ENCODE data around the gene PLAAT5.

DNA sequence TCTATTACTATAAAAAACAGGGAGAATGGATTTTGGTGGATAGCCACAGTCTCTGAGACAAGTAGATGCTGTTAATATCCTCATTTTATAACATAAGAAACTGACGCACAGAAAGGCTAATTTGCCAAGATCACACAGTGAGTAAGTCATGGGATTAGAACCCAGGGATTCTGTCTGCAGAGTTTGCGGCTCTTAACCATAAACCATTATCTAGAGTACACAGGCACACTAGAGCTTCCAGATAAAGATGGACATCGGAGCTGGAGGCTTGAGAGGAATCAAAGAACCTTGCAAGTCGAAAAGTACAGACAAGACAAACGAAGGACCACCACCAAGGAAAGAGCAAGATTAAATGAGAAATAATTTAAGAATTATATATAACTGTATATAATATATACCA is 26.2 kb upstream of the PLAAT5 start:
- no peak for TF ChIP-seq POLR2A (IDR thresholded peaks at IDR 0.05; ENCODE audit: low read depth, low read length)
- TF ChIP-seq RAD21 (IDR thresholded peaks at IDR 0.05; ENCODE audit: low read length): no peak
- TF ChIP-seq, protein P1, sequence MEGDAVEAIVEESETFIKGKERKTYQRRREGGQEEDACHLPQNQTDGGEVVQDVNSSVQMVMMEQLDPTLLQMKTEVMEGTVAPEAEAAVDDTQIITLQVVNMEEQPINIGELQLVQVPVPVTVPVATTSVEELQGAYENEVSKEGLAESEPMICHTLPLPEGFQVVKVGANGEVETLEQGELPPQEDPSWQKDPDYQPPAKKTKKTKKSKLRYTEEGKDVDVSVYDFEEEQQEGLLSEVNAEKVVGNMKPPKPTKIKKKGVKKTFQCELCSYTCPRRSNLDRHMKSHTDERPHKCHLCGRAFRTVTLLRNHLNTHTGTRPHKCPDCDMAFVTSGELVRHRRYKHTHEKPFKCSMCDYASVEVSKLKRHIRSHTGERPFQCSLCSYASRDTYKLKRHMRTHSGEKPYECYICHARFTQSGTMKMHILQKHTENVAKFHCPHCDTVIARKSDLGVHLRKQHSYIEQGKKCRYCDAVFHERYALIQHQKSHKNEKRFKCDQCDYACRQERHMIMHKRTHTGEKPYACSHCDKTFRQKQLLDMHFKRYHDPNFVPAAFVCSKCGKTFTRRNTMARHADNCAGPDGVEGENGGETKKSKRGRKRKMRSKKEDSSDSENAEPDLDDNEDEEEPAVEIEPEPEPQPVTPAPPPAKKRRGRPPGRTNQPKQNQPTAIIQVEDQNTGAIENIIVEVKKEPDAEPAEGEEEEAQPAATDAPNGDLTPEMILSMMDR (conservative IDR thresholded peaks at IDR 0.05; ENCODE audit: low read depth, low read length): no peak
- no peak for TF ChIP-seq RFX5 (IDR thresholded peaks at IDR 0.05; ENCODE audit: low read depth, low read length)
- no peak for TF ChIP-seq FOS (IDR thresholded peaks at IDR 0.05; ENCODE audit: low read depth, low read length)
- TF ChIP-seq, protein P2, sequence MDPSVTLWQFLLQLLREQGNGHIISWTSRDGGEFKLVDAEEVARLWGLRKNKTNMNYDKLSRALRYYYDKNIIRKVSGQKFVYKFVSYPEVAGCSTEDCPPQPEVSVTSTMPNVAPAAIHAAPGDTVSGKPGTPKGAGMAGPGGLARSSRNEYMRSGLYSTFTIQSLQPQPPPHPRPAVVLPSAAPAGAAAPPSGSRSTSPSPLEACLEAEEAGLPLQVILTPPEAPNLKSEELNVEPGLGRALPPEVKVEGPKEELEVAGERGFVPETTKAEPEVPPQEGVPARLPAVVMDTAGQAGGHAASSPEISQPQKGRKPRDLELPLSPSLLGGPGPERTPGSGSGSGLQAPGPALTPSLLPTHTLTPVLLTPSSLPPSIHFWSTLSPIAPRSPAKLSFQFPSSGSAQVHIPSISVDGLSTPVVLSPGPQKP (IDR thresholded peaks at IDR 0.05; ENCODE audit: borderline replicate concordance, low read depth, low read length): no peak
- no peak for TF ChIP-seq MAZ (IDR thresholded peaks at IDR 0.05; ENCODE audit: borderline replicate concordance, low read depth, low read length)
- TF ChIP-seq SMC3 (IDR thresholded peaks at IDR 0.05; ENCODE audit: low read depth, low read length): no peak
- TF ChIP-seq, protein P3, sequence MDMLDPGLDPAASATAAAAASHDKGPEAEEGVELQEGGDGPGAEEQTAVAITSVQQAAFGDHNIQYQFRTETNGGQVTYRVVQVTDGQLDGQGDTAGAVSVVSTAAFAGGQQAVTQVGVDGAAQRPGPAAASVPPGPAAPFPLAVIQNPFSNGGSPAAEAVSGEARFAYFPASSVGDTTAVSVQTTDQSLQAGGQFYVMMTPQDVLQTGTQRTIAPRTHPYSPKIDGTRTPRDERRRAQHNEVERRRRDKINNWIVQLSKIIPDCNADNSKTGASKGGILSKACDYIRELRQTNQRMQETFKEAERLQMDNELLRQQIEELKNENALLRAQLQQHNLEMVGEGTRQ (IDR thresholded peaks at IDR 0.05; ENCODE audit: low read depth, low read length): no peak
- no peak for TF ChIP-seq RCOR1 (IDR thresholded peaks at IDR 0.05; ENCODE audit: insufficient replicate concordance, low read length)
- no peak for TF ChIP-seq CEBPB (IDR thresholded peaks at IDR 0.05; ENCODE audit: low read depth, low read length)
- TF ChIP-seq MXI1 (IDR thresholded peaks at IDR 0.05; ENCODE audit: borderline replicate concordance, low read depth, low read length): no peak
- TF ChIP-seq NFE2L2 (IDR thresholded peaks at IDR 0.05; ENCODE audit: low read depth, low read length): no peak
- no peak for TF ChIP-seq BHLHE40 (IDR thresholded peaks at IDR 0.05; ENCODE audit: low read depth, low read length)
